Natural killer cell (primary cell): ENCODE results near the gene LRRC17. TPM values are rescaled to one million over a fixed set of nuclear protein-coding genes. Genes with fewer than 3 reads are reported as not detected.

Source experiments
- ATAC-seq, 3 donors: fragments of 150-1000 bp in 2 of 3; fragments of 200-7000 bp in 1 of 3; cut with Tn5 transposase; 1 replicate in 1 of 3; 2 replicates in 2 of 3; pipeline ENCODE4 v1.10.0; 2021; ENCODE audit warnings: mild to moderate bottlenecking in 2 of 3, moderate library complexity in 2 of 3
- DNase-seq, 2 donors: peaks; one replicate each; pipeline versions ENCODE4 v3.0.0 to v3.0.0-alpha.2; 2013 to 2021; ENCODE audit warnings: mixed read lengths in 1 of 2
- H3K27ac ChIP-seq: one replicate; pipeline ENCODE4 v1.5.1; 2013; ENCODE audit warnings: mild to moderate bottlenecking, low read length
- H3K27me3 ChIP-seq: one replicate; pipeline ENCODE4 v1.6.1; 2013; ENCODE audit warnings: low read length; ENCODE audit not compliant: control insufficient read depth, insufficient read depth
- H3K36me3 ChIP-seq: one replicate; pipeline ENCODE4 v1.6.1; 2013; ENCODE audit warnings: low read length; ENCODE audit not compliant: control insufficient read depth, insufficient read depth
- H3K4me1 ChIP-seq: one replicate; pipeline ENCODE4 v1.6.1; 2013; ENCODE audit warnings: low read length; ENCODE audit not compliant: control insufficient read depth, insufficient read depth
- H3K4me3 ChIP-seq: one replicate; pipeline ENCODE4 v1.5.1; 2013; ENCODE audit warnings: low read length
- H3K9me3 ChIP-seq: one replicate; pipeline ENCODE4 v1.6.1; 2013; ENCODE audit warnings: low read length; ENCODE audit not compliant: control insufficient read depth, insufficient read depth
- H3K27ac Mint-ChIP-seq, 2 donors: one replicate each; pipeline ENCODE4 v1.8.0; 2022; ENCODE audit warnings: mild to moderate bottlenecking in 2 of 2, mixed read lengths in 2 of 2, moderate library complexity in 1 of 2
- H3K27me3 Mint-ChIP-seq, 2 donors: one replicate each; pipeline ENCODE4 v1.8.0; 2022; ENCODE audit warnings: low read depth in 2 of 2, mixed read lengths in 2 of 2
- H3K36me3 Mint-ChIP-seq: one replicate; pipeline ENCODE4 v1.8.0; 2022; ENCODE audit warnings: mixed read lengths
- H3K4me1 Mint-ChIP-seq, 2 donors: one replicate each; pipeline ENCODE4 v1.8.0; 2022; ENCODE audit warnings: mixed read lengths in 2 of 2
- H3K4me3 Mint-ChIP-seq: one replicate; pipeline ENCODE4 v1.8.0; 2022; ENCODE audit warnings: mild to moderate bottlenecking, moderate library complexity, mixed read lengths
- H3K9me3 Mint-ChIP-seq, 2 donors: one replicate each; pipeline ENCODE4 v1.8.0; 2022; ENCODE audit warnings: mixed read lengths in 2 of 2
- CTCF ChIP-seq: fragments of 200-600 bp; IDR thresholded peaks from one replicate; pipeline ENCODE4 v1.8.0; 2022; ENCODE audit warnings: antibody characterized with exemption
- WGBS: methylation state at CpG from one replicate; pipeline ENCODE4 v1.1.7; 2013; ENCODE audit warnings: missing lambda C conversion rate; ENCODE audit not compliant: insufficient coverage; 5-methylcytosine and 5-hydroxymethylcytosine counted together
- intact Hi-C: fragments of 100-400 bp; cut with micrococcal nuclease; formaldehyde crosslinking; loops from one replicate; pipeline ENCODE4 v1.14.2; 2022
- total RNA-seq, 4 donors: library from RNA; stranded (reverse); fragments of 120-200 nt in 1 of 4; gene quantifications; one replicate each; pipeline versions ENCODE4 v1.2.3 to v1.2.4, GENCODE V29; 2013 to 2022

Gene LRRC17
- total RNA-seq, 3 donors from 2014 or later (not counting 1 experiment from before 2014, with no cell fraction given): 0.63 TPM; not detected in 2

- WGBS: 83% methylated on average over 6 of the region's 6 CpGs
- no peak overlapping the region for H3K4me3 Mint-ChIP-seq
Observed at GRCh38 chr7:102883098-102883860, 29.5 kb upstream of the LRRC17 start.

GRCh38 chr7:102888561-102889233 lies 24.1 kb upstream of the LRRC17 start:
- H3K9me3 Mint-ChIP-seq: no peaks in the 10 kb centered on the region
- H3K36me3 Mint-ChIP-seq: no peaks in the 10 kb centered on the region
- no peaks in the 10 kb centered on the region for H3K9me3 ChIP-seq
- 94% methylated on average over 2 of the region's 3 CpGs for whole genome bisulfite sequencing
- peaks cover 0 to 13% of the 10 kb centered on the region in 2 donors for H3K27me3 Mint-ChIP-seq
- H3K4me1 Mint-ChIP-seq: peaks cover 6 to 9% of the 10 kb centered on the region in 2 donors
- DNase-seq (no peak), ATAC-seq (no peak)
- no peak for TF ChIP-seq CTCF
- H3K27ac ChIP-seq: no peak overlapping the region
- H3K4me1 ChIP-seq: no peaks in the 10 kb centered on the region
- no peak overlapping the region for H3K4me3 Mint-ChIP-seq
- intact Hi-C loops: no loop called here
- no peaks in the 10 kb centered on the region for H3K36me3 ChIP-seq
- H3K27me3 ChIP-seq: no peaks in the 10 kb centered on the region
- no peak overlapping the region for H3K4me3 ChIP-seq
- H3K27ac Mint-ChIP-seq: no peak overlapping the region

More at GRCh38 chr7:102883098-102883860, 29.5 kb upstream of the LRRC17 start:
- H3K9me3 Mint-ChIP-seq: no peaks in the 10 kb centered on the region
- TF ChIP-seq CTCF: no peak
- H3K27me3 ChIP-seq: no peaks in the 10 kb centered on the region
- H3K27ac ChIP-seq: no peak overlapping the region
- H3K4me1 Mint-ChIP-seq: no peaks in the 10 kb centered on the region
- no peak overlapping the region for H3K27ac Mint-ChIP-seq
- no peaks in the 10 kb centered on the region for H3K36me3 Mint-ChIP-seq
- DNase-seq (no peak), ATAC-seq (no peak)
- intact Hi-C loops: no loop called here
- no peaks in the 10 kb centered on the region for H3K4me1 ChIP-seq
- H3K9me3 ChIP-seq: no peaks in the 10 kb centered on the region
- no peak overlapping the region for H3K4me3 ChIP-seq
- H3K27me3 Mint-ChIP-seq: peaks cover 0 to 7% of the 10 kb centered on the region in 2 donors
- no peaks in the 10 kb centered on the region for H3K36me3 ChIP-seq

- H3K36me3 Mint-ChIP-seq: no peaks in the 10 kb centered on the region
- H3K4me3 ChIP-seq: no peak overlapping the region
- 100% methylated on average over 1 of the region's 2 CpGs for WGBS
- H3K4me3 Mint-ChIP-seq: no peak overlapping the region
- peaks cover 6 to 9% of the 10 kb centered on the region in 2 donors for H3K4me1 Mint-ChIP-seq
- DNase-seq: no peak
- no peak overlapping the region for H3K27ac ChIP-seq
- H3K27ac Mint-ChIP-seq: no peak overlapping the region
- no peaks in the 10 kb centered on the region for H3K4me1 ChIP-seq
- H3K9me3 Mint-ChIP-seq: no peaks in the 10 kb centered on the region
- H3K36me3 ChIP-seq: no peaks in the 10 kb centered on the region
- ATAC-seq: no peak
- no peaks in the 10 kb centered on the region for H3K27me3 ChIP-seq
- H3K27me3 Mint-ChIP-seq: peaks cover 0 to 13% of the 10 kb centered on the region in 2 donors
- no peaks in the 10 kb centered on the region for H3K9me3 ChIP-seq
- no peak for TF ChIP-seq CTCF
- intact Hi-C loops: no loop called here
Observed at GRCh38 chr7:102889851-102890250, 22.9 kb upstream of the LRRC17 start.
